GM19193 (cell line): ENCODE data around the gene MAP4K4.

Source experiments
- POLR2A ChIP-seq: IDR thresholded peaks from 4 replicates; pipeline ENCODE4 v1.6.1; 2011; ENCODE audit not compliant: insufficient read depth, insufficient read length; ENCODE audit errors: extremely low read depth

Gene MAP4K4

GRCh38 chr2:101828673-101829334, 131.3 kb downstream of the MAP4K4 start:
- no peak for TF ChIP-seq POLR2A

GRCh38 chr2:101829429-101829828, 131.9 kb downstream of the MAP4K4 start:
- TF ChIP-seq POLR2A, result no peak

- no peak for TF ChIP-seq POLR2A
These were observed 132.6 kb downstream of the MAP4K4 start for GRCh38 chr2:101830146-101830545.

- no peak for TF ChIP-seq POLR2A
These were observed 133.0 kb downstream of the MAP4K4 start for GRCh38 chr2:101830555-101830954.

GRCh38 chr2:101831351-101831865, 133.9 kb downstream of the MAP4K4 start:
- TF ChIP-seq POLR2A, result no peak

GRCh38 chr2:101832114-101832513, 134.6 kb downstream of the MAP4K4 start:
- no peak for TF ChIP-seq POLR2A

- TF ChIP-seq POLR2A, result no peak
These were observed 136.5 kb downstream of the MAP4K4 start for GRCh38 chr2:101833890-101834523.

GRCh38 chr2:101837354-101837753, 139.8 kb downstream of the MAP4K4 start:
- no peak for TF ChIP-seq POLR2A

- no peak for TF ChIP-seq POLR2A
These were observed 144.3 kb downstream of the MAP4K4 start for GRCh38 chr2:101841679-101842327.

- TF ChIP-seq POLR2A, result no peak
These were observed 145.0 kb downstream of the MAP4K4 start for GRCh38 chr2:101842471-101842870.

GRCh38 chr2:101843048-101843447, 145.5 kb downstream of the MAP4K4 start:
- TF ChIP-seq POLR2A, result no peak

GRCh38 chr2:101843471-101843870, 146.0 kb downstream of the MAP4K4 start:
- no peak for TF ChIP-seq POLR2A

- no peak for TF ChIP-seq POLR2A
These were observed 146.6 kb downstream of the MAP4K4 start for GRCh38 chr2:101844055-101844635.

- no peak for TF ChIP-seq POLR2A
These were observed 149.5 kb downstream of the MAP4K4 start for GRCh38 chr2:101846973-101847372.

GRCh38 chr2:101847661-101848339, 150.3 kb downstream of the MAP4K4 start:
- TF ChIP-seq POLR2A, result no peak
